ENCODE results near the gene TMTC4. TPM values are rescaled to one million over a fixed set of nuclear protein-coding genes. Genes with fewer than 3 reads are reported as not detected.

Gene TMTC4
- polyA plus RNA-seq, 1 donor from 2014 or later: 123 TPM

DNA sequence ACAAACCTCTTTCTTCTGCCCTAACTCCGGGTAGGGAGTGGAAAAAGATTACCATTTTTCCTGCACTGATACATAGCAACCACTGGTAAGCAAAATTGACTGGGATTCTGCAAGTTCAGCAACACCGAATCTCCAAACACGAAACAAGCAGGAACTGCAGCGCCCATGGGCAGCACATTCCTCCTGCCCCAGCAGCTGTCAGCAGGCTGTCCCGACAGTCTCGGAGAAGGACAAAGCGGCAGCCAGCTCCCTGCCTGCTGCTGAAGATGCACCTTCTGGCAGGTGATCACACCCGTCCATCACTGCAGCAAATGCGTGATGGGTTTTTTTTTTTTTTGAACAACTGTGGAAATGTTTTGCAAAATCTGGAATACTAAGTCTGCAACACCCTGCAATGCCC lies 6.7 kb downstream of the TMTC4 start:
- Histone ChIP-seq H3K9me3 (ENCODE audit: low read length) (no peaks in the 10 kb centered on the region), H3K36me3 (ENCODE audit: insufficient read depth, low read length) (peaks cover 5% of the 10 kb centered on the region), H3K27ac (ENCODE audit: low read length) (no peak overlapping the region), H4K20me1 (ENCODE audit: insufficient read depth) (no peaks in the 10 kb centered on the region), H3F3A (ENCODE audit: insufficient read depth, low read length, poor library complexity, severe bottlenecking) (no peaks in the 10 kb centered on the region), H3K4me3 (ENCODE audit: low read length) (no peak overlapping the region), H3K27me3 (ENCODE audit: insufficient read depth, low read depth, low read length) (no peaks in the 10 kb centered on the region), H3K4me2 (ENCODE audit: low read length) (no peak overlapping the region), H3K79me2 (replicated peaks; ENCODE audit: insufficient read depth, low read length) (peaks cover 33% of the 10 kb centered on the region), H2AFZ (ENCODE audit: low read depth, low read length) (no peak overlapping the region), H3K9me2 (ENCODE audit: insufficient read depth, low read length) (no peaks in the 10 kb centered on the region), H3K9ac (ENCODE audit: low read length) (no peak overlapping the region)
- TF ChIP-seq POLR2AphosphoS5 (IDR thresholded peaks at IDR 0.05) (no peak), EP300 (conservative IDR thresholded peaks at IDR 0.05; ENCODE audit: poor library complexity, severe bottlenecking) (no peak), TAF1 (IDR thresholded peaks at IDR 0.05; ENCODE audit: low read depth) (no peak), MXI1 (conservative IDR thresholded peaks at IDR 0.05; ENCODE audit: poor library complexity, severe bottlenecking) (no peak), REST (IDR thresholded peaks at IDR 0.05; ENCODE audit: borderline replicate concordance) (no peak), SMC3 (conservative IDR thresholded peaks at IDR 0.05; ENCODE audit: poor library complexity) (no peak), EZH2 (IDR thresholded peaks at IDR 0.05; ENCODE audit: borderline replicate concordance, insufficient read depth, low read length, poor library complexity, severe bottlenecking) (no peak), RAD21 (conservative IDR thresholded peaks at IDR 0.05) (no peak)
- TF ChIP-seq, protein P1, sequence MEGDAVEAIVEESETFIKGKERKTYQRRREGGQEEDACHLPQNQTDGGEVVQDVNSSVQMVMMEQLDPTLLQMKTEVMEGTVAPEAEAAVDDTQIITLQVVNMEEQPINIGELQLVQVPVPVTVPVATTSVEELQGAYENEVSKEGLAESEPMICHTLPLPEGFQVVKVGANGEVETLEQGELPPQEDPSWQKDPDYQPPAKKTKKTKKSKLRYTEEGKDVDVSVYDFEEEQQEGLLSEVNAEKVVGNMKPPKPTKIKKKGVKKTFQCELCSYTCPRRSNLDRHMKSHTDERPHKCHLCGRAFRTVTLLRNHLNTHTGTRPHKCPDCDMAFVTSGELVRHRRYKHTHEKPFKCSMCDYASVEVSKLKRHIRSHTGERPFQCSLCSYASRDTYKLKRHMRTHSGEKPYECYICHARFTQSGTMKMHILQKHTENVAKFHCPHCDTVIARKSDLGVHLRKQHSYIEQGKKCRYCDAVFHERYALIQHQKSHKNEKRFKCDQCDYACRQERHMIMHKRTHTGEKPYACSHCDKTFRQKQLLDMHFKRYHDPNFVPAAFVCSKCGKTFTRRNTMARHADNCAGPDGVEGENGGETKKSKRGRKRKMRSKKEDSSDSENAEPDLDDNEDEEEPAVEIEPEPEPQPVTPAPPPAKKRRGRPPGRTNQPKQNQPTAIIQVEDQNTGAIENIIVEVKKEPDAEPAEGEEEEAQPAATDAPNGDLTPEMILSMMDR (IDR thresholded peaks at IDR 0.05; ENCODE audit: poor library complexity, severe bottlenecking): no peak

GRCh38 chr13:100666124-100666523 lies 8.5 kb downstream of the TMTC4 start:
- Histone ChIP-seq H3K4me3 (ENCODE audit: low read length) (no peak overlapping the region), H4K20me1 (ENCODE audit: insufficient read depth) (no peaks in the 10 kb centered on the region), H2AFZ (ENCODE audit: low read depth, low read length) (no peak overlapping the region), H3K36me3 (ENCODE audit: insufficient read depth, low read length) (peaks cover 5% of the 10 kb centered on the region), H3F3A (ENCODE audit: insufficient read depth, low read length, poor library complexity, severe bottlenecking) (no peaks in the 10 kb centered on the region), H3K4me2 (ENCODE audit: low read length) (no peak overlapping the region), H3K27me3 (ENCODE audit: insufficient read depth, low read depth, low read length) (no peaks in the 10 kb centered on the region), H3K27ac (ENCODE audit: low read length) (no peak overlapping the region), H3K9ac (ENCODE audit: low read length) (no peak overlapping the region), H3K9me2 (ENCODE audit: insufficient read depth, low read length) (no peaks in the 10 kb centered on the region), H3K79me2 (replicated peaks; ENCODE audit: insufficient read depth, low read length) (peaks cover 15% of the 10 kb centered on the region), H3K9me3 (ENCODE audit: low read length) (no peaks in the 10 kb centered on the region)
- no peak for TF ChIP-seq MXI1 (conservative IDR thresholded peaks at IDR 0.05; ENCODE audit: poor library complexity, severe bottlenecking)
- no peak for TF ChIP-seq EZH2 (IDR thresholded peaks at IDR 0.05; ENCODE audit: borderline replicate concordance, insufficient read depth, low read length, poor library complexity, severe bottlenecking)
- TF ChIP-seq TAF1 (IDR thresholded peaks at IDR 0.05; ENCODE audit: low read depth): no peak
- no peak for TF ChIP-seq POLR2AphosphoS5 (IDR thresholded peaks at IDR 0.05)
- TF ChIP-seq EP300 (conservative IDR thresholded peaks at IDR 0.05; ENCODE audit: poor library complexity, severe bottlenecking): no peak
- no peak for TF ChIP-seq REST (IDR thresholded peaks at IDR 0.05; ENCODE audit: borderline replicate concordance)
- TF ChIP-seq RAD21 (conservative IDR thresholded peaks at IDR 0.05): no peak
- TF ChIP-seq, protein P1 (IDR thresholded peaks at IDR 0.05; ENCODE audit: poor library complexity, severe bottlenecking): no peak
- TF ChIP-seq SMC3 (conservative IDR thresholded peaks at IDR 0.05; ENCODE audit: poor library complexity): no peak
